Endodermal cell (in vitro differentiated cells): Measurements from ENCODE around the gene RALA. TPM values are rescaled to one million over a fixed set of nuclear protein-coding genes. Genes with fewer than 3 reads are reported as not detected.
A peak's percentile ranks its signal among the peaks of the same experiment; 100 is the strongest.

ENCODE experiments used
- DNase-seq: peaks from one replicate; pipeline ENCODE4 v3.0.0-alpha.2; 2017
- H3K27ac ChIP-seq: 2 replicates; pipeline ENCODE4 v1.5.1; 2013; ENCODE audit warnings: mild to moderate bottlenecking, low read depth, low read length, moderate library complexity
- H3K27me3 ChIP-seq: 2 replicates; pipeline ENCODE4 v1.6.1; 2013; ENCODE audit warnings: mild to moderate bottlenecking, low read length, moderate library complexity; ENCODE audit not compliant: insufficient read depth, control insufficient read depth, poor library complexity, severe bottlenecking
- H3K36me3 ChIP-seq: 2 replicates; pipeline ENCODE4 v1.7.0; 2013; ENCODE audit warnings: mild to moderate bottlenecking, low read length, moderate library complexity; ENCODE audit not compliant: control insufficient read depth, insufficient read depth
- H3K4me1 ChIP-seq: one replicate; pipeline ENCODE4 v1.7.0; 2013; ENCODE audit warnings: low read length; ENCODE audit not compliant: control insufficient read depth, insufficient read depth
- H3K4me3 ChIP-seq: 2 replicates; pipeline ENCODE4 v1.5.1; 2013; ENCODE audit warnings: mild to moderate bottlenecking, low read length, moderate library complexity
- H3K9ac ChIP-seq: 2 replicates; pipeline ENCODE4 v1.6.1; 2013; ENCODE audit warnings: mild to moderate bottlenecking, low read length, moderate library complexity; ENCODE audit not compliant: poor library complexity, severe bottlenecking; ENCODE audit errors: extremely low read depth
- H3K9me3 ChIP-seq: 2 replicates; pipeline ENCODE4 v1.6.1; 2013; ENCODE audit warnings: mild to moderate bottlenecking, low read length, moderate library complexity; ENCODE audit not compliant: control insufficient read depth
- H3K27ac Mint-ChIP-seq: 2 replicates; pipeline ENCODE4 v1.8.0; 2020; ENCODE audit warnings: mixed read lengths
- H3K27me3 Mint-ChIP-seq: 2 replicates; pipeline ENCODE4 v1.8.0; 2021; ENCODE audit warnings: mild to moderate bottlenecking, mixed read lengths; ENCODE audit not compliant: insufficient read depth
- H3K36me3 Mint-ChIP-seq: 2 replicates; pipeline ENCODE4 v1.8.0; 2020; ENCODE audit warnings: low read depth, mixed read lengths
- H3K4me1 Mint-ChIP-seq: 2 replicates; pipeline ENCODE4 v1.8.0; 2020; ENCODE audit warnings: mixed read lengths
- H3K4me3 Mint-ChIP-seq: 2 replicates; pipeline ENCODE4 v1.8.0; 2020; ENCODE audit warnings: mild to moderate bottlenecking, moderate library complexity, mixed read lengths
- H3K9me3 Mint-ChIP-seq: 2 replicates; pipeline ENCODE4 v1.8.0; 2020; ENCODE audit warnings: mild to moderate bottlenecking, mixed read lengths
- CTCF ChIP-seq: fragments of 200-600 bp; sonication (generic); conservative IDR thresholded peaks from 2 replicates; pipeline ENCODE4 v1.5.0; 2021; ENCODE audit warnings: antibody characterized with exemption, mild to moderate bottlenecking
- WGBS, 2 experiments: methylation state at CpG; one replicate each; pipeline versions ENCODE4 v1.1.5 to v1.1.7; 2013; ENCODE audit warnings: missing lambda C conversion rate in 2 of 2, mixed read lengths in 1 of 2; ENCODE audit not compliant: insufficient coverage in 1 of 2, insufficient read length in 1 of 2; 5-methylcytosine and 5-hydroxymethylcytosine counted together
- long read RNA-seq, 4 experiments: library from polyadenylated mRNA in 2 of 4; library from RNA in 1 of 4; library from capped mRNA in 1 of 4; stranded (forward) in 3 of 4; unstranded in 1 of 4; transcript quantifications; one replicate each; pipeline ENCODE4 v2.0.0, GENCODE V29; 2020 to 2021; ENCODE audit warnings: inconsistent platforms in 1 of 4
- polyA plus RNA-seq, 2 experiments: library from polyadenylated mRNA; stranded (reverse); fragments of 50-300 nt; gene quantifications; one replicate each; pipeline ENCODE4 v1.2.3, GENCODE V29; 2013
- total RNA-seq, 2 donors: library from RNA; stranded (reverse); fragmentation: NEBNext Ultra II Directional in 1 of 2; extraction: Animal tissue kit (Norgen Biotek cat#: 25700) in 1 of 2; gene quantifications; 2 replicates in 1 of 2; 3 replicates in 1 of 2; pipeline ENCODE4 v1.2.1, GENCODE V29; 2021

The RALA gene
- 10 to 100 TPM; 43.9 to 46.4 TPM for total RNA-seq
- 46.2 TPM for polyA plus RNA-seq (2013, experiment 1 of 2)
- 44.1 TPM for polyA plus RNA-seq (2013, experiment 2 of 2)
- long read RNA-seq, experiment 1, transcript RALA-201 (5 exons, 2,880 nt) = major isoform, 14 of 26 reads
- long read RNA-seq, experiment 1, partial matches to known transcripts = 2 of 26 reads
- long read RNA-seq, experiment 1, other reads (novel, unspliced or antisense) = 9 of 26 reads
- long read RNA-seq, experiment 2, transcript RALA-201 (5 exons, 2,880 nt) = major isoform, 123 of 139 reads
- long read RNA-seq, experiment 2, partial matches to known transcripts = 6 of 139 reads
- long read RNA-seq, experiment 2, other reads (novel, unspliced or antisense) = 8 of 139 reads
- long read RNA-seq, experiment 3, transcript RALA-201 (5 exons, 2,880 nt) = major isoform, 285 of 298 reads
- long read RNA-seq, experiment 3, transcript RALA-205 (3 exons, 705 nt) = minor isoform, 5 of 298 reads
- long read RNA-seq, experiment 3, partial matches to known transcripts = 1 of 298 reads
- long read RNA-seq, experiment 3, other reads (novel, unspliced or antisense) = 7 of 298 reads
- long read RNA-seq, experiment 4, transcript RALA-201 (5 exons, 2,880 nt) = major isoform, 32 of 86 reads
- long read RNA-seq, experiment 4, partial matches to known transcripts = 41 of 86 reads
- long read RNA-seq, experiment 4, other reads (novel, unspliced or antisense) = 13 of 86 reads

- Histone ChIP-seq H3K36me3 (no peaks in the 10 kb centered on the region), H3K9me3 (no peaks in the 10 kb centered on the region), H3K4me1 (peaks cover 6% of the 10 kb centered on the region), H3K4me3 (peak within 1 kb of the TSS; percentile 92), H3K9ac (peak within 1 kb of the TSS; percentile 87), H3K27me3 (no peaks in the 10 kb centered on the region), H3K27ac (peak within 1 kb of the TSS; percentile 95)
- WGBS, 2 experiments = 0% methylated on average over 3 to 56 of the region's 56 CpGs
- no peak for TF ChIP-seq CTCF
- Mint-ChIP-seq H3K27ac (peak within 1 kb of the TSS; percentile 97), H3K27me3 (no peaks in the 10 kb centered on the region), H3K36me3 (no peaks in the 10 kb centered on the region), H3K9me3 (no peaks in the 10 kb centered on the region), H3K4me3 (peak within 1 kb of the TSS; percentile 80), H3K4me1 (peaks cover 41% of the 10 kb centered on the region)
- peak; percentile 98 for DNase-seq
Measured at GRCh38 chr7:39623047-39623731, at the start of gene RALA. Gene RALA, plus strand, starts transcription at chr7:39623572. Its CDS starts 63,096 bp downstream, at chr7:39686668.

- H3K36me3 Mint-ChIP-seq = peaks cover 64% of the 10 kb centered on the region
- TF ChIP-seq CTCF = no peak
- no peak overlapping the region for H3K9ac ChIP-seq
Measured at GRCh38 chr7:39574673-39575349, 48.6 kb upstream of the RALA start.

More at GRCh38 chr7:39574673-39575349, 48.6 kb upstream of the RALA start:
- Histone ChIP-seq H3K27me3 (no peaks in the 10 kb centered on the region), H3K4me1 (no peaks in the 10 kb centered on the region), H3K36me3 (peaks cover 54% of the 10 kb centered on the region), H3K27ac (no peak overlapping the region), H3K9me3 (peaks cover 14% of the 10 kb centered on the region), H3K4me3 (no peak overlapping the region)
- WGBS, 2 experiments = 100% methylated on average over 1 of the region's 2 CpGs; no CpG with 5 or more reads in 1 of the 2 experiments
- Mint-ChIP-seq H3K27me3 (no peaks in the 10 kb centered on the region), H3K9me3 (peaks cover 22% of the 10 kb centered on the region), H3K4me3 (no peak overlapping the region), H3K27ac (no peak overlapping the region), H3K4me1 (no peaks in the 10 kb centered on the region)
- DNase-seq = no peak
